OCI-LY7 (cell line): ENCODE results near the gene UACA. TPM values are rescaled to one million over a fixed set of nuclear protein-coding genes. Genes with fewer than 3 reads are reported as not detected.

Experiments used
- BruUV-seq: library from RNA; stranded (reverse); fragments of 400-500 nt; replicated peaks from 2 replicates; lab custom pipeline; 2021; lab: Mats Ljungman, UMichigan
- CTCF ChIA-PET: fragments of 300-600 bp; sonication (Branson Sonifier 250); formaldehyde crosslinking; loops from one replicate; lab custom pipeline; 2022; ENCODE audit warnings: antibody characterized with exemption; ENCODE audit not compliant: unreplicated experiment; lab: Charles Lee
- POLR2A ChIA-PET: fragments of 300-600 bp; sonication (Branson Sonifier 250); formaldehyde crosslinking; loops from one replicate; lab custom pipeline; 2022; ENCODE audit warnings: antibody characterized with exemption; lab: Charles Lee
- DNase-seq: peaks from one replicate; pipeline ENCODE4 v3.0.0-alpha.2; 2015; ENCODE audit warnings: low spot score
- H2AFZ ChIP-seq: fragments of 200-600 bp; sonication (generic), shearing (Covaris generic); 2 replicates; pipeline ENCODE4 v1.6.1; 2014; ENCODE audit warnings: mild to moderate bottlenecking, antibody characterized with exemption, low read length, moderate library complexity
- H3K27ac ChIP-seq: fragments of 200-600 bp; sonication (generic); 2 replicates; pipeline ENCODE4 v1.5.1; 2014; ENCODE audit warnings: mixed run types, low read depth, mild to moderate bottlenecking, moderate library complexity, low read length, inconsistent platforms; ENCODE audit not compliant: poor library complexity, severe bottlenecking
- H3K36me3 ChIP-seq: fragments of 200-600 bp; sonication (generic); 2 replicates; pipeline ENCODE4 v1.6.1; 2014; ENCODE audit warnings: mild to moderate bottlenecking, antibody characterized with exemption, low read length, moderate library complexity, mixed read lengths; ENCODE audit not compliant: insufficient read depth
- H3K4me1 ChIP-seq: fragments of 200-600 bp; sonication (generic); 2 replicates; pipeline ENCODE4 v1.5.1; 2014; ENCODE audit warnings: mild to moderate bottlenecking, low read length; ENCODE audit not compliant: insufficient read depth, poor library complexity, severe bottlenecking
- H3K4me2 ChIP-seq: fragments of 200-600 bp; sonication (generic); 2 replicates; pipeline ENCODE4 v1.6.1; 2014; ENCODE audit warnings: mild to moderate bottlenecking, low read length
- H3K4me3 ChIP-seq: fragments of 200-600 bp; sonication (generic); 2 replicates; pipeline ENCODE4 v1.5.1; 2014; ENCODE audit warnings: mild to moderate bottlenecking, low read depth, low read length; ENCODE audit not compliant: poor library complexity, severe bottlenecking
- H3K79me2 ChIP-seq: fragments of 200-600 bp; sonication (generic); 2 replicates; pipeline ENCODE4 v1.6.1; 2016; ENCODE audit warnings: low read depth, mild to moderate bottlenecking, low read length, moderate library complexity, mixed read lengths; ENCODE audit not compliant: insufficient read depth
- H3K9me2 ChIP-seq: fragments of 200-600 bp; sonication (generic); 2 replicates; pipeline ENCODE4 v1.6.1; 2016; ENCODE audit warnings: mild to moderate bottlenecking, low read length, mixed read lengths; ENCODE audit not compliant: insufficient read depth
- H3K9me3 ChIP-seq: fragments of 200-600 bp; sonication (generic); 2 replicates; pipeline ENCODE4 v1.6.1; 2014; ENCODE audit warnings: mild to moderate bottlenecking, mixed run types, low read length, mixed read lengths
- H4K20me1 ChIP-seq: fragments of 200-600 bp; sonication (generic); 2 replicates; pipeline ENCODE4 v1.6.1; 2014; ENCODE audit warnings: mild to moderate bottlenecking, antibody characterized with exemption, low read length, moderate library complexity, mixed read lengths; ENCODE audit not compliant: insufficient read depth
- EZH2phosphoT487 ChIP-seq: fragments of 200-600 bp; sonication (generic); IDR thresholded peaks from 2 replicates; pipeline ENCODE4 v1.6.1; 2018; ENCODE audit warnings: low read depth, borderline replicate concordance, mild to moderate bottlenecking, mixed run types, antibody characterized with exemption, low read length, moderate library complexity, mixed read lengths
- intact Hi-C: fragments of 100-400 bp; cut with micrococcal nuclease; formaldehyde crosslinking; loops from one replicate; pipeline ENCODE4 v1.10.0; 2022; ENCODE audit not compliant: unreplicated experiment
- total RNA-seq, 2 experiments: library from RNA; depleted of rRNA in 1 of 2; stranded (reverse); fragments of >200 nt in 1 of 2; shearing (Covaris generic) in 1 of 2; gene quantifications; 2 replicates each; pipeline ENCODE4 v1.2.3, GENCODE V29; 2014 to 2022
- TF ChIP-seq, protein P1 (sequence below): fragments of 200-600 bp; sonication (generic); conservative IDR thresholded peaks from 2 replicates; pipeline ENCODE4 v1.5.1; 2014; ENCODE audit warnings: mild to moderate bottlenecking, antibody characterized with exemption, low read length, moderate library complexity, mixed read lengths

UACA gene
- total RNA-seq, 2 experiments from 2014 or later = not detected

DNA sequence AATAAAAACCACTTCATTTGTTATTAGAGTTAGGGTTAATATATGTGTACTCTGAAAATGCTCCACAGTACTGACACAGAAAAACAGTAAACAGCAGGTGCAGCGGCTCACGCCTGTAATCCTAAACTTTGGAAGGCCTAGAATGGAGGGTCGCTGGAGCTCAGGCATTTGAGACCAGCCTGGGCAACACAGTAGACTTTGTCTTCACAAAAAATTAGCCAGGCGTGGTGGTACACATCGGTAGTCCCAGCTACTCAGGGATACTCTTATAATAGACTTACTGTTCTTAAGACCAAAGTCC lies 40.3 kb downstream of the UACA start:
- Histone ChIP-seq H3K9me3 (no peaks in the 10 kb centered on the region), H3K79me2 (no peaks in the 10 kb centered on the region), H3K9me2 (no peaks in the 10 kb centered on the region), H4K20me1 (no peaks in the 10 kb centered on the region), H2AFZ (no peak overlapping the region), H3K27ac (no peak overlapping the region), H3K4me2 (no peak overlapping the region), H3K4me1 (no peaks in the 10 kb centered on the region), H3K4me3 (no peak overlapping the region), H3K36me3 (no peaks in the 10 kb centered on the region)
- POLR2A ChIA-PET = interaction anchor here (0.6 kb wide), 1 partner anchor 161 kb away, joined by 4 read pairs; no protein-coding TSS in a partner anchor
- CTCF ChIA-PET = no interaction called here
- DNase-seq = no peak
- TF ChIP-seq EZH2phosphoT487 = no peak
- TF ChIP-seq, protein P1, sequence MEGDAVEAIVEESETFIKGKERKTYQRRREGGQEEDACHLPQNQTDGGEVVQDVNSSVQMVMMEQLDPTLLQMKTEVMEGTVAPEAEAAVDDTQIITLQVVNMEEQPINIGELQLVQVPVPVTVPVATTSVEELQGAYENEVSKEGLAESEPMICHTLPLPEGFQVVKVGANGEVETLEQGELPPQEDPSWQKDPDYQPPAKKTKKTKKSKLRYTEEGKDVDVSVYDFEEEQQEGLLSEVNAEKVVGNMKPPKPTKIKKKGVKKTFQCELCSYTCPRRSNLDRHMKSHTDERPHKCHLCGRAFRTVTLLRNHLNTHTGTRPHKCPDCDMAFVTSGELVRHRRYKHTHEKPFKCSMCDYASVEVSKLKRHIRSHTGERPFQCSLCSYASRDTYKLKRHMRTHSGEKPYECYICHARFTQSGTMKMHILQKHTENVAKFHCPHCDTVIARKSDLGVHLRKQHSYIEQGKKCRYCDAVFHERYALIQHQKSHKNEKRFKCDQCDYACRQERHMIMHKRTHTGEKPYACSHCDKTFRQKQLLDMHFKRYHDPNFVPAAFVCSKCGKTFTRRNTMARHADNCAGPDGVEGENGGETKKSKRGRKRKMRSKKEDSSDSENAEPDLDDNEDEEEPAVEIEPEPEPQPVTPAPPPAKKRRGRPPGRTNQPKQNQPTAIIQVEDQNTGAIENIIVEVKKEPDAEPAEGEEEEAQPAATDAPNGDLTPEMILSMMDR = no peak
- no TSS peak for BruUV-seq
- intact Hi-C loops = loop anchor here (5.0 kb wide), 1 partner anchor 1246 kb away; no protein-coding TSS in a partner anchor

DNA sequence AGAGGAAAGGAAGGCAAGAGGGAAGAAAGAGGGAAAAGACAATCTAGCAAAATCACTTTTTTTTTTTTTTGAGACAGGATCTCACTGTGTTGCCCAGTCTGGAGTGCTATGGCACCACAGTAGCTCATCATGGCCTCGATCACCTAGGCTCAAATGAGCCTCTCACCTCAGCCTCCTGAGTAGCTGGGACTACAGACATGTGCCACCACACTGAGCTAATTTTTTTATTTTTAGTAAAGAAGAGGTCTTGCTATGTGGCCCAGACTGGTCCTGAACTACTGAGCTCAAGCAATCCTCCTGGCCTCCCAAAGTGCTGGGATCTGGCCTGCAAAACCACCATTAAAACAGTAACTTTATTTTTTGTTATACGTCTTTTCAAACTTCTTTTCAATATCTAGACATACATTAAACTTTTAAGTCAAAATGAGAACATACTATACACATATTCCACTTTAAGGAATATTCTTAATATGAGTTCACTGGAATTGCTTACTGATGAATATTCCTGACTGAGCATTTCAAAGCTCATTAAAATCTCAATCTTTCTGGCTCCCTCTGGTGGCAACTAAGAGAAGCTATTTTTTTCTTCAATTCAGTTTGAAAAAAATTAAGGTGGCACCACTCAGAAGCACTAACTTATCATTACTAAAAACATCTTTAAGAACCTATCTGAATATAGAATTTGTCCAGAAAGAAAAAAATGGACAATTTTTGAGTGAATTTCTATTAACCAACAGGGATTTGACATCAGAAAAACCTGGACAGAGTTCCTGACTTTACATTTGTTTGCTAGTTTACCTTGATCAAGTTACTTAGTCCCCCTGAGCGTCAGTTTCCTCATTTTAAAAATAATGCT lies 40.9 kb downstream of the UACA start:
- Histone ChIP-seq H3K9me3 (no peaks in the 10 kb centered on the region), H3K9me2 (no peaks in the 10 kb centered on the region), H3K4me2 (no peak overlapping the region), H3K36me3 (no peaks in the 10 kb centered on the region), H3K79me2 (no peaks in the 10 kb centered on the region), H2AFZ (no peak overlapping the region), H3K4me1 (no peaks in the 10 kb centered on the region), H3K27ac (no peak overlapping the region), H3K4me3 (no peak overlapping the region), H4K20me1 (no peaks in the 10 kb centered on the region)
- no peak for TF ChIP-seq EZH2phosphoT487
- TF ChIP-seq, protein P1 = peak; percentile 94
- intact Hi-C loops = loop anchor here (5.0 kb wide), 1 partner anchor 1245 kb away; no protein-coding TSS in a partner anchor
- BruUV-seq = no TSS peak
- ChIA-PET CTCF (interaction anchor here (0.6 kb wide), 1 partner anchor 1691 kb away, joined by 4 read pairs; no protein-coding TSS in a partner anchor), POLR2A (interaction anchor here (0.6 kb wide), 1 partner anchor 160 kb away, joined by 4 read pairs; no protein-coding TSS in a partner anchor)
- DNase-seq = peak; percentile 45
